SK-N-SH treated with all-trans-retinoic acid at 6 μM for 48 hours (cell line): Measurements from ENCODE around the gene TFAM.

Experiments
- ATAC-seq: fragments of 200-7000 bp; cut with Tn5 transposase; 3 replicates; pipeline ENCODE4 v1.9.1; 2020; ENCODE audit warnings: mild to moderate bottlenecking, moderate library complexity
- ARNTL ChIP-seq: fragments of 450-650 bp; formaldehyde crosslinking; IDR thresholded peaks from 2 replicates; pipeline ENCODE4 v1.5.0; 2020; ENCODE audit warnings: low read depth, mild to moderate bottlenecking, moderate library complexity, borderline replicate concordance
- BACH2 ChIP-seq: fragments of 250-450 bp; sonication (Bioruptor Pico); IDR thresholded peaks from 2 replicates; pipeline ENCODE4 v1.9.0; 2021; ENCODE audit warnings: mild to moderate bottlenecking, borderline replicate concordance
- CSDC2 ChIP-seq: fragments of 250-450 bp; sonication (Bioruptor Pico); IDR thresholded peaks from 2 replicates; pipeline ENCODE4 v1.5.0; 2020; ENCODE audit warnings: mild to moderate bottlenecking, moderate library complexity
- ESRRG ChIP-seq: fragments of 250-450 bp; sonication (Bioruptor Pico); IDR thresholded peaks from 2 replicates; pipeline ENCODE4 v1.6.1; 2021; ENCODE audit warnings: mild to moderate bottlenecking
- GLIS3 ChIP-seq: fragments of 250-450 bp; sonication (Bioruptor Pico); IDR thresholded peaks from 2 replicates; pipeline ENCODE4 v1.5.0; 2020; ENCODE audit warnings: mild to moderate bottlenecking, moderate library complexity
- ISL1 ChIP-seq: fragments of 250-450 bp; sonication (Bioruptor Pico); IDR thresholded peaks from 2 replicates; pipeline ENCODE4 v2.1.2; 2022; ENCODE audit warnings: mild to moderate bottlenecking, moderate library complexity
- OSR1 ChIP-seq: fragments of 250-450 bp; sonication (Bioruptor Pico); IDR thresholded peaks from 2 replicates; pipeline ENCODE4 v1.8.0; 2022; ENCODE audit warnings: moderate library complexity, mild to moderate bottlenecking, inconsistent platforms
- POU6F1 ChIP-seq: fragments of 250-450 bp; sonication (Bioruptor Pico); IDR thresholded peaks from 2 replicates; pipeline ENCODE4 v1.8.0; 2021; ENCODE audit warnings: low read depth, mild to moderate bottlenecking, moderate library complexity, borderline replicate concordance
- PPARA ChIP-seq: fragments of 250-450 bp; sonication (Bioruptor Pico); IDR thresholded peaks from 2 replicates; pipeline ENCODE4 v1.5.0; 2020; ENCODE audit warnings: mild to moderate bottlenecking, borderline replicate concordance
- RARB ChIP-seq: fragments of 250-450 bp; sonication (Bioruptor Pico); IDR thresholded peaks from 2 replicates; pipeline ENCODE4 v1.8.0; 2021; ENCODE audit warnings: mild to moderate bottlenecking, moderate library complexity
- SNAI2 ChIP-seq: fragments of 250-450 bp; sonication (Bioruptor Pico); IDR thresholded peaks from 2 replicates; pipeline ENCODE4 v1.5.0; 2020; ENCODE audit warnings: mild to moderate bottlenecking, moderate library complexity
- TCF4 ChIP-seq: fragments of 250-450 bp; sonication (Bioruptor Pico); IDR thresholded peaks from 2 replicates; pipeline ENCODE4 v1.8.0; 2021; ENCODE audit warnings: mild to moderate bottlenecking, moderate library complexity, borderline replicate concordance
- TOX ChIP-seq: fragments of 250-450 bp; sonication (Bioruptor Pico); IDR thresholded peaks from 2 replicates; pipeline ENCODE4 v1.8.0; 2021; ENCODE audit warnings: mild to moderate bottlenecking, moderate library complexity, borderline replicate concordance
- TSHZ2 ChIP-seq: fragments of 250-450 bp; sonication (Bioruptor Pico); IDR thresholded peaks from 2 replicates; pipeline ENCODE4 v1.5.0; 2020; ENCODE audit warnings: mild to moderate bottlenecking, moderate library complexity
- ZC3H10 ChIP-seq: fragments of 250-450 bp; sonication (Bioruptor Pico); IDR thresholded peaks from 2 replicates; pipeline ENCODE4 v1.5.1; 2021; ENCODE audit warnings: mild to moderate bottlenecking, moderate library complexity
- ZFP3 ChIP-seq: fragments of 250-450 bp; sonication (Bioruptor Pico); IDR thresholded peaks from 2 replicates; pipeline ENCODE4 v1.5.0; 2020; ENCODE audit warnings: mild to moderate bottlenecking, moderate library complexity
- ZFP30 ChIP-seq: fragments of 450-650 bp; formaldehyde crosslinking; IDR thresholded peaks from 2 replicates; pipeline ENCODE4 v1.5.0; 2022; ENCODE audit warnings: mild to moderate bottlenecking, moderate library complexity
- ZNF565 ChIP-seq: fragments of 450-650 bp; formaldehyde crosslinking; conservative IDR thresholded peaks from 2 replicates; pipeline ENCODE4 v1.5.0; 2020; ENCODE audit warnings: low read depth, mild to moderate bottlenecking, moderate library complexity
- ZNF70 ChIP-seq: fragments of 450-650 bp; formaldehyde crosslinking; IDR thresholded peaks from 2 replicates; pipeline ENCODE4 v1.5.0; 2020; ENCODE audit warnings: mild to moderate bottlenecking, moderate library complexity
- TF ChIP-seq, protein P1 (sequence below): fragments of 250-450 bp; sonication (Bioruptor Pico); IDR thresholded peaks from 2 replicates; pipeline ENCODE4 v1.8.0; 2020; ENCODE audit warnings: mild to moderate bottlenecking, moderate library complexity, borderline replicate concordance
- TF ChIP-seq, protein P2 (sequence below): fragments of 250-450 bp; sonication (Bioruptor Pico); IDR thresholded peaks from 2 replicates; pipeline ENCODE4 v1.5.1; 2020; ENCODE audit warnings: low read depth, mild to moderate bottlenecking, moderate library complexity

TFAM gene

DNA sequence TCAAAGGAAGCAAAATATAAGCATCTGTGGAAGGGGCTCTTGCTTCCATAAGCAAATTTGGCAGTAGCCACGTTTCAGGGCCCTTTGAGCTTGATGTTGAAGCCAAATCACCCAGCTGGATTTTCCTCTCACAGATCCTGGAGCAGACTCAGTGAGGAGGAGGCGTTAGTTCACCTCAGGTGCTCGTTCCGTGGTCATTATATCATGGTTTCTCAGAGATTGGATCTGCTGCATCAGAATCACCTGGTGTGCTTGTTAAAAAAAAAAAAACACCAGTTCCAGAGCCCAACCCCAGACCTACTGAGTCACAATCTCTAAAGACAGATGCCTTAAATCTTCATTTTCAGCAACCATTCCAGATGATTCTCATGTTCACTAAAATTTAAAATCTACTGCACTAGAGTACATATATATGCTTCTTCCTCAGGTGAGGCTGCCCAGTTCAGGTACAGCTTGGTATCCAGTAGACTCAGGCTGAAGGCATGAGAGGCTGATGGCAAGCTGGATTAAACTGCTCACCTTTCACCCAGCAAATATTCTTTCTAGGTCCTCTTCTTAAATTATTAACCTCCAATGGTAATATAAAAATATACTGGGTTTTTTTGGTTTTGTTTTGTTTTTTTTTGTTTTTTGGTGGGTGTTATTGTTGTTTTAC, 24.9 kb downstream of the TFAM start:
- no peak for TF ChIP-seq ZFP30 (CRISPR knock-in tag)
- TF ChIP-seq, protein P1, sequence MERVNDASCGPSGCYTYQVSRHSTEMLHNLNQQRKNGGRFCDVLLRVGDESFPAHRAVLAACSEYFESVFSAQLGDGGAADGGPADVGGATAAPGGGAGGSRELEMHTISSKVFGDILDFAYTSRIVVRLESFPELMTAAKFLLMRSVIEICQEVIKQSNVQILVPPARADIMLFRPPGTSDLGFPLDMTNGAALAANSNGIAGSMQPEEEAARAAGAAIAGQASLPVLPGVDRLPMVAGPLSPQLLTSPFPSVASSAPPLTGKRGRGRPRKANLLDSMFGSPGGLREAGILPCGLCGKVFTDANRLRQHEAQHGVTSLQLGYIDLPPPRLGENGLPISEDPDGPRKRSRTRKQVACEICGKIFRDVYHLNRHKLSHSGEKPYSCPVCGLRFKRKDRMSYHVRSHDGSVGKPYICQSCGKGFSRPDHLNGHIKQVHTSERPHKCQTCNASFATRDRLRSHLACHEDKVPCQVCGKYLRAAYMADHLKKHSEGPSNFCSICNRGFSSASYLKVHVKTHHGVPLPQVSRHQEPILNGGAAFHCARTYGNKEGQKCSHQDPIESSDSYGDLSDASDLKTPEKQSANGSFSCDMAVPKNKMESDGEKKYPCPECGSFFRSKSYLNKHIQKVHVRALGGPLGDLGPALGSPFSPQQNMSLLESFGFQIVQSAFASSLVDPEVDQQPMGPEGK (CRISPR knock-in tag): no peak
- TF ChIP-seq TCF4 (CRISPR knock-in tag): no peak
- TF ChIP-seq OSR1: no peak
- ATAC-seq: no peak

DNA sequence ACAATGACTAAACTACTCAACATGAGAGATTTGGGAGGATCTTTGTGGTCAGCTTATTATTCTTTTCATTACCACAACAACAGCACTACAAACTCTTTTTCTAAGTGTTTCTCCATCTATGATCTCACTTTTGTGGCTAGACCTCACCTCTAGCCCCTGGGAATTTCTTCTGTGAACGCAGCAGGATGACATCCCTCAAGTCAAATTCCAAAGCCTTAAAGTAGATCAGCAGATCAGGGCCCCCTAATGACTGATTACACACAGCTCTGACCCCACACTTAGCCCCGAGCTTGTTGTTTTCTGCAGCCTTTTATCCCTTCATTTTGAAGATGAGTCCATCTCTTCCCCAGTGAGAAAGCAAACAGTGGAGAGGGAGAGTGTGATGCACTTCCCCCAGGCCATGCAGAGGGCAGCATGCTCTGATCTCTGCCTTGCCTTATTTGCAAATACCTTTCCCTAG, 27.3 kb downstream of the TFAM start:
- ATAC-seq: no peak
- TF ChIP-seq ZC3H10 (CRISPR knock-in tag) (no peak), SNAI2 (CRISPR knock-in tag) (no peak), ZNF70 (CRISPR knock-in tag) (no peak), TCF4 (CRISPR knock-in tag) (no peak), RARB (CRISPR knock-in tag) (no peak), ARNTL (no peak), CSDC2 (CRISPR knock-in tag) (no peak), BACH2 (no peak), TOX (no peak), ESRRG (CRISPR knock-in tag) (no peak), ZFP3 (CRISPR knock-in tag) (no peak), ZFP30 (CRISPR knock-in tag) (no peak), OSR1 (no peak)

DNA sequence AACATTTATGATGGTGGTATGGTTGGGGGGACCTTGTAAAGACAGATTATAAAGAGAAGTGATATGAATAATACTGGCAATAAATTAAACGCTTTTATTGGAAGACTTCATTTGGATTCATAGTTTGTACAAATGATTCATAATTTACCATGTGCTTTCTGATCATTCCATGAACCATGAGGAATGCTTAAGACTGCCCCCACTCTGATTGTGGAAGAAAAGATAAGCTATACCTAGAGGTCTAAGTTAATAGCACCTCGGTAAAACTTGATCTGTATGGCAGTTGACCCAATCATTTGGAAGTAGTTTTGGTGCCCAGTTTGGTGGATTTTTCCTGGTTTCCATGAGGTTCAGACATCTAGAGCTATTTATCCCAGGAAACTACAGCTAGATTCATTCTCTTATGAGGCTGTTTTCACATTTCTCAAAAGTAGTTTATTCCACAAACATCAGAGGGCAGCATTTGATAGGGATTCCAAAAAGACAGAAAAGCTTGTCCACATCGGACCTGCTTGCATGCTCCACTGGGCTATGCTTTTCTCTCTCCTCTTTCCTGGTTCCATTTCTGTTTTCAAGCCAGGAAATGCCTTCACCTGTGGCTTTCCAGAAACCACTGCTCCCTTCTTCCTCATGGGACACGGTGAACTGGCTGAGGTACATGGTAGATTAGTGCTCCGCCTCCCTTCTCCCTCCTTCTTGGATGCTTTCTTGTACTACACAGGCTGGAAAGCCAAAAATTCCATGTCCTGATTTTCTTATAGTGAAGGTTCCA, 29.2 kb downstream of the TFAM start:
- TF ChIP-seq SNAI2 (CRISPR knock-in tag) (no peak), TOX (no peak), ZNF565 (CRISPR knock-in tag) (no peak), ARNTL (no peak), ZFP3 (CRISPR knock-in tag) (no peak), OSR1 (no peak), TSHZ2 (CRISPR knock-in tag) (no peak), PPARA (no peak), TCF4 (CRISPR knock-in tag) (no peak), ISL1 (CRISPR knock-in tag) (no peak), POU6F1 (no peak), ESRRG (CRISPR knock-in tag) (no peak), CSDC2 (CRISPR knock-in tag) (no peak), RARB (CRISPR knock-in tag) (no peak), GLIS3 (CRISPR knock-in tag) (no peak), ZC3H10 (CRISPR knock-in tag) (no peak)
- TF ChIP-seq, protein P2, sequence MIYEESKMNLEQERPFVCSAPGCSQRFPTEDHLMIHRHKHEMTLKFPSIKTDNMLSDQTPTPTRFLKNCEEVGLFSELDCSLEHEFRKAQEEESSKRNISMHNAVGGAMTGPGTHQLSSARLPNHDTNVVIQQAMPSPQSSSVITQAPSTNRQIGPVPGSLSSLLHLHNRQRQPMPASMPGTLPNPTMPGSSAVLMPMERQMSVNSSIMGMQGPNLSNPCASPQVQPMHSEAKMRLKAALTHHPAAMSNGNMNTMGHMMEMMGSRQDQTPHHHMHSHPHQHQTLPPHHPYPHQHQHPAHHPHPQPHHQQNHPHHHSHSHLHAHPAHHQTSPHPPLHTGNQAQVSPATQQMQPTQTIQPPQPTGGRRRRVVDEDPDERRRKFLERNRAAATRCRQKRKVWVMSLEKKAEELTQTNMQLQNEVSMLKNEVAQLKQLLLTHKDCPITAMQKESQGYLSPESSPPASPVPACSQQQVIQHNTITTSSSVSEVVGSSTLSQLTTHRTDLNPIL (CRISPR knock-in tag): no peak
- TF ChIP-seq, protein P1 (CRISPR knock-in tag): no peak
- peak; percentile 97 for ATAC-seq
